Endothelial cell of umbilical vein (primary cell): ENCODE measurements around the gene CDCP2. TPM values are rescaled to one million over a fixed set of nuclear protein-coding genes. Genes with fewer than 3 reads are reported as not detected.

ENCODE experiments used
- BruUV-seq: library from RNA; stranded (reverse); fragments of 400-500 nt; replicated peaks from 2 replicates; lab custom pipeline; 2021; lab: Mats Ljungman, UMichigan
- CTCF ChIA-PET: fragments of 300-600, 350-600 bp; sonication (Branson Sonifier 250); formaldehyde crosslinking; loops from one replicate; lab custom pipeline; 2021; ENCODE audit warnings: antibody characterized with exemption, inconsistent platforms; lab: Charles Lee
- POLR2A ChIA-PET: fragments of 300-600, 350-600 bp; sonication (Branson Sonifier 250); formaldehyde crosslinking; loops from one replicate; lab custom pipeline; 2021; ENCODE audit warnings: antibody characterized with exemption, inconsistent platforms; lab: Charles Lee
- DNase-seq: peaks from one replicate; pipeline ENCODE4 v3.0.0-alpha.2; 2011; ENCODE audit warnings: low read depth, low spot score
- FAIRE-seq: peaks from 2 replicates; lab custom pipeline; 2011; peaks lifted over from hg19 to GRCh38; lab: Jason Lieb, UNC
- H2AFZ ChIP-seq: 2 replicates; pipeline ENCODE4 v1.6.0; 2012; ENCODE audit warnings: low read depth, low read length, control low read depth, inconsistent platforms
- H3K27ac ChIP-seq: 2 replicates; pipeline ENCODE4 v1.5.1; 2011; ENCODE audit warnings: low read depth, mild to moderate bottlenecking, control low read depth, low read length, moderate library complexity; ENCODE audit not compliant: insufficient read depth
- H3K27me3 ChIP-seq, 2 experiments: 2 replicates each; pipeline versions ENCODE4 v1.6.0 to v1.6.1; 2011; ENCODE audit warnings: low read length in 2 of 2, mixed read lengths in 1 of 2; ENCODE audit not compliant: control insufficient read depth in 2 of 2, insufficient read depth in 2 of 2
- H3K36me3 ChIP-seq, 2 experiments: 2 replicates in 1 of 2; 3 replicates in 1 of 2; pipeline ENCODE4 v1.5.1; 2011; ENCODE audit warnings: low read length in 2 of 2, mild to moderate bottlenecking in 1 of 2, moderate library complexity in 1 of 2; ENCODE audit not compliant: control insufficient read depth in 2 of 2, insufficient read depth in 2 of 2; ENCODE audit errors: extremely low read depth in 1 of 2
- H3K4me1 ChIP-seq: 3 replicates; pipeline ENCODE4 v1.5.1; 2011; ENCODE audit warnings: mild to moderate bottlenecking, low read length; ENCODE audit not compliant: control insufficient read depth, insufficient read depth; ENCODE audit errors: extremely low read depth
- H3K4me2 ChIP-seq: 2 replicates; pipeline ENCODE4 v1.6.1; 2011; ENCODE audit warnings: low read length, control low read depth, mixed read lengths; ENCODE audit not compliant: insufficient read depth
- H3K4me3 ChIP-seq, 3 experiments: fragments of 200-600 bp in 1 of 3; sonication (generic), shearing (Covaris generic) in 1 of 3; replicated peaks in 1 of 3; 2 replicates each; pipeline ENCODE4 v1.5.1; 2011 to 2016; ENCODE audit warnings: control low read depth in 3 of 3, low read length in 3 of 3, mild to moderate bottlenecking in 2 of 3, inconsistent platforms in 1 of 3, low read depth in 1 of 3, moderate library complexity in 1 of 3; ENCODE audit not compliant: insufficient read depth in 1 of 3
- H3K79me2 ChIP-seq: 2 replicates; pipeline ENCODE4 v1.6.0; 2012; ENCODE audit warnings: low read length, inconsistent platforms; ENCODE audit not compliant: control insufficient read depth, insufficient read depth
- H3K9ac ChIP-seq: replicated peaks from 2 replicates; pipeline ENCODE3; 2011; ENCODE audit warnings: low read length, control low read depth; ENCODE audit not compliant: insufficient read depth; ENCODE audit errors: extremely low read depth
- H3K9me1 ChIP-seq: replicated peaks from 3 replicates; pipeline ENCODE4 v1.6.0; 2011; ENCODE audit warnings: mild to moderate bottlenecking, low read length; ENCODE audit not compliant: control insufficient read depth, insufficient read depth; ENCODE audit errors: extremely low read depth
- H3K9me3 ChIP-seq: replicated peaks from 2 replicates; pipeline ENCODE4 v1.5.1; 2012; ENCODE audit warnings: low read length, inconsistent platforms; ENCODE audit not compliant: control insufficient read depth, insufficient read depth
- H4K20me1 ChIP-seq: replicated peaks from 2 replicates; pipeline ENCODE3; 2011; ENCODE audit warnings: mild to moderate bottlenecking, low read length; ENCODE audit not compliant: control insufficient read depth, insufficient read depth; ENCODE audit errors: extremely low read depth
- CTCF ChIP-seq, 2 donors: IDR thresholded peaks; 1 replicate in 1 of 2; 2 replicates in 1 of 2; pipeline ENCODE4 v1.5.1; 2011; ENCODE audit warnings: low read length in 2 of 2, mild to moderate bottlenecking in 2 of 2, moderate library complexity in 2 of 2, control low read depth in 1 of 2, inconsistent platforms in 1 of 2, low read depth in 1 of 2; ENCODE audit not compliant: insufficient read depth in 1 of 2; ENCODE audit errors: extremely low read depth in 1 of 2
- EZH2 ChIP-seq: IDR thresholded peaks from 2 replicates; pipeline ENCODE4 v1.6.1; 2012; ENCODE audit warnings: borderline replicate concordance, low read depth, mild to moderate bottlenecking, moderate library complexity, low read length, inconsistent platforms; ENCODE audit not compliant: severe bottlenecking
- FOS ChIP-seq: IDR thresholded peaks from 2 replicates; pipeline ENCODE4 v1.6.1; 2011; ENCODE audit warnings: mild to moderate bottlenecking, low read length, moderate library complexity, borderline replicate concordance; ENCODE audit not compliant: insufficient read depth
- GATA2 ChIP-seq: IDR thresholded peaks from 2 replicates; pipeline ENCODE4 v1.7.0; 2011; ENCODE audit warnings: low read depth, mild to moderate bottlenecking, moderate library complexity, mixed read lengths, low read length; ENCODE audit not compliant: insufficient read length, insufficient read depth
- JUN ChIP-seq: IDR thresholded peaks from 2 replicates; pipeline ENCODE4 v1.6.1; 2011; ENCODE audit warnings: borderline replicate concordance, low read depth; ENCODE audit not compliant: insufficient read length, insufficient read depth
- MAX ChIP-seq: IDR thresholded peaks from 2 replicates; pipeline ENCODE4 v1.6.1; 2011; ENCODE audit not compliant: insufficient read depth, insufficient read length
- MYC ChIP-seq: IDR thresholded peaks from one replicate; pipeline ENCODE4 v1.6.1; 2011; ENCODE audit warnings: mild to moderate bottlenecking, low read depth, low read length
- POLR2A ChIP-seq: IDR thresholded peaks from 2 replicates; pipeline ENCODE4 v1.6.1; 2012; ENCODE audit warnings: low read depth, mild to moderate bottlenecking, control low read depth, low read length
- POLR2AphosphoS5 ChIP-seq: IDR thresholded peaks from 2 replicates; pipeline ENCODE4 v1.6.1; 2012; ENCODE audit warnings: low read depth, mild to moderate bottlenecking, control low read depth, low read length, moderate library complexity; ENCODE audit not compliant: insufficient read depth
- dilution Hi-C: fragments of 300-500 bp; cut with MboI; formaldehyde crosslinking; loops from one replicate; pipeline ENCODE4 v1.15.0; 2019; ENCODE audit warnings: low sequenced_read_pairs; ENCODE audit not compliant: extremely low pct_ligation_motif_present
- intact Hi-C: fragments of 100-400 bp; cut with micrococcal nuclease; formaldehyde crosslinking; loops from one replicate; pipeline ENCODE4 v1.10.0; 2022
- polyA plus RNA-seq, 4 experiments: library from polyadenylated mRNA; depleted of rRNA in 3 of 4; stranded (reverse) in 3 of 4; unstranded in 1 of 4; fragments of >200 nt; gene quantifications; 2 replicates each; pipeline versions ENCODE4 v1.2.1 to v1.2.3, GENCODE V29; 2011 to 2012; ENCODE audit warnings: missing spikeins in 1 of 4
- total RNA-seq: library from RNA; stranded (reverse); gene quantifications from 2 replicates; pipeline ENCODE4 v1.2.3, GENCODE V29; 2021

Gene CDCP2
- total and polyA plus RNA-seq, 2 donors (not counting 3 experiments of a cell fraction or from before 2014, with no cell fraction given), result 0.10 TPM; not detected in 1

GRCh38 chr1:54156986-54157385 is 4.2 kb upstream of the CDCP2 start:
- Histone ChIP-seq H3K9me3 (no peaks in the 10 kb centered on the region), H3K9ac (no peak overlapping the region), H3K36me3 (no peaks in the 10 kb centered on the region), H3K4me3 (no peak overlapping the region), H3K9me1 (no peaks in the 10 kb centered on the region), H3K4me1 (no peaks in the 10 kb centered on the region), H4K20me1 (no peaks in the 10 kb centered on the region), H3K27ac (no peak overlapping the region), H2AFZ (no peak overlapping the region), H3K4me2 (no peak overlapping the region), H3K27me3 (peaks cover 0 to 3% of the 10 kb centered on the region in 2 experiments), H3K79me2 (no peaks in the 10 kb centered on the region)
- ChIA-PET POLR2A (no interaction called here), CTCF (no interaction called here)
- intact Hi-C loops, result no loop called here
- no TSS peak for BruUV-seq
- TF ChIP-seq GATA2 (no peak), MYC (no peak), POLR2A (no peak), FOS (no peak), CTCF (IDR thresholded peaks at IDR 0.05; ENCODE audit: extremely low read depth in 1 of 2, insufficient read depth in 1 of 2, low read depth in 1 of 2, low read length in 2 of 2) (no peak), MAX (no peak), JUN (no peak), POLR2AphosphoS5 (no peak), EZH2 (no peak)
- no peak for FAIRE-seq
- dilution Hi-C loops, result no loop called here
- no peak for DNase-seq
